HG03045 (cell line): Measurements from ENCODE around the gene THSD7A.
"Not testable (repeated sequence)": the region's sequence is repeated elsewhere in the genome, so short reads cannot be mapped to it uniquely, and the experiment has no call there.

Experiments
- ATAC-seq: cut with Tn5 transposase; IDR thresholded peaks from one replicate; pipeline ENCODE4 v1.9.1; 2021; ENCODE audit warnings: mild to moderate bottlenecking, moderate library complexity; ENCODE audit not compliant: unreplicated experiment

Gene THSD7A

DNA sequence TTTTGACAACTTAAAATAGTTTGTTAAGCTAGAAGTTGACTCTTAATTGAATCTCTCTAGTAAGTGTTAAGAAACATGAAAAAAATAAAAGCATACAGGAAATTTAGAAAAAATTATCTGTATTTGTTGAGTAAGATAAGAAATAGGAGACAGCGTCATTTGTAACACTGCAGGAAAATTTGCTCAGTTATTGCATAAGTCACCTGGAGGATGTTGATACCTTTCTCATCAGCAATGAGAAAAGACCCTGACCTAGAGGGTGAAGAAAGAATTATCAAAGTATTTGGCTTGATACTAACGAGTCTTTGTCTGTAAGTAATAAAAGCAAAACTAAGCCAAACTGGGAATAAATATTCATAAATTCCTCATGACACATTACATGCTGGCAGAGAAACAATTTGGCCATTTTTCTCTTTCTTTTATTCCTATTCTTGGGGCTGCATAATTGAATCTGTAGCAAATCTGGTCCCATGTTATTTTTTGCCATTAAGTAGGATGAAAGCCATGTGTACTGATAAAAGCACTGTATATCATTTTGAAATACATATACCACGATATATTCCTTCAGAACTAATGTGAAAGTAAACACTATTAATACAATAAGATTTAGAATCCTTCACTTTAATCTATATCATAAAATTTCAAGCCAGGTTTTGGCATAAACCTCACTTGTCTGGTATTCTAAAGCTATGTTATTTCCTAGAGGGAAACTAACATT is 362.8 kb downstream of the THSD7A start:
- no peak for ATAC-seq

GRCh38 chr7:11466517-11467105 is 365.4 kb downstream of the THSD7A start:
- no peak for ATAC-seq

- no peak for ATAC-seq
These were observed 367.4 kb downstream of the THSD7A start for GRCh38 chr7:11464624-11465023.

DNA sequence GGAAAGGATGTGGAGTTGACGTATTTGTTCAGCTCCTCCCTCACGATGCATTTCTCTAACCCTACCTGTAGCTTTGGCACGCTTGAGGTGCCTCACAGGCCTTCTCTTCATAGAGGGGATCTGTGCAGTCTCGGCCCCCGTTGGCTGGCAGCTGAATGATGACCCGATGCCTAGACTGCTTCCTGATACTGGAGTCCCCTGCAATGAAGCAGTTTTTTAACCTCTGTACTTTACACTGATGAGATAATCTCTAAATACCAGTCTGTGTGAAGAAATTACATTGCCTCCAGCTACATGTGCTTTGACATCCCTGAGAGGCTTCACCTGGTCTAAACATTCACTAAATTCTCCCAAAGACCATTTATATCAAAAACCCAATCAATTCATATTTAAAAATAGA is 370.1 kb downstream of the THSD7A start:
- ATAC-seq, result no peak

DNA sequence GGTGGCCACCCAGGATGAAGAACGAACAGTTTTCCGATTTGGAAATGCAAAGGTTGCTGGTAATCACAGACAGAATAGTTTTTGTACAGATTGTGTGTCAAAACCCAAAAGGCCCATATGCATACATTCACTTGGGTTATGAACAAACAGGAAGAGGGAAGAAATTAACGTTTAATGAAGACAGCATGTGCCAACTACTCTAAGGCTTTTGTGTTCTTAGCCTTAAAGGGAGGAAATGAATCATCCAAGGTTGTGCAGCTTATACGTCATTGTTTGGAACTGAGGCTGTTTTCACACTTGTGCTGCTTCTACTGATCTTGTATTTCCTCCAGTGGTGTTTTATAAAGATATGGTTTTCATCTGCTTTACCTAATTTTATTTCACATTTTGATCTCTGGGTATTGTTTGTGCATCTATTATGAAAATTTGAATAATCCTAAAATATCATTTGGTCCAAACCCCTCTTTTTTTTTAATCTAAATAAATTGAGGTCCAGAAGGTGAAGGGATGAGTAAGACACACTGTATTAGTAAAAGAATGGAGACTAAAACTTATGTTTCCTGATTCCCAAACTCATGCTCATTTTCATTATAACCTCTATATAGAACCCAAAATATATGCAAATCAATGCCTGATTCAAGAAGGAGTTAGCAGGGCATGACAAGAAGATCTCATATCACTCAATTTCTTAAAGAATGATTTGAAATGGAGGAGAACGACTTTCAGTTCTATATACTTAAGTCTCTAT is 373.1 kb downstream of the THSD7A start:
- no peak for ATAC-seq

- no peak for ATAC-seq
These were observed 374.6 kb downstream of the THSD7A start for GRCh38 chr7:11457419-11457818.

DNA sequence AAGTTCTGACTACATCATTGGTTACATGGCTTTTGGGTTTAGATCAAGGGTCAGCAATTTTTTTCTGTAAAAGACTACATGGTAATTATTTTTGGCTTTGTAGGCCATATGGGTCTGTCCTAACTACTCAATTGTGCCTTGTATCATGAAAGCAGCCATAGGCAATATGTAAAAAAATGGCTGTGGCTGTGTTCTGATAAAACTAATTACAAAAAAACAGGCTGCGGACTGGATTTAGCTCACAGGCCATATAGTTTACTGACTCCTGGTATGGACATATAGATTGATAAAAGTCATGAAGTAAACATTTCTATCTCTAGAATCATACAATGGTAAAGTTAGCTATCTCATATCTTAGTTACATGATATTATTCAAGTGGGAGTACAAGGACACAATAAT is 375.4 kb downstream of the THSD7A start:
- ATAC-seq, result no peak

DNA sequence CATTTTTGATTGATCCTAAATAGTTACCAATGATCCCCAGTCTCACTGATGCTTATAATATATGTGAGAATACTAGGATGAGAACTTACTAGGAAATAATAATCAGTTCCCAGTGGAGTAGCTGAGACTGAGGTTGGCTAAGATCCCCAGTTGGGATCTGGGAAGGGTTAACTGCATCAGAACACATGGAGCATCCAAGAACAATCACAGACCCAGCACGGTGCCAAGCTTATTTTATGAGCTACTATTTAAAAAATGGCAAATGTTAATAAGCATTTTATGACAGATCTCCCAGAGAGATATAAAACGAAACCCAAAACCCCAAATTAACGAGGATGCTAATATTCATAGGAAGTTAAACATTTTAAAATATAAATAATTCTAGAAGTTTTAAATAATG is 379.5 kb downstream of the THSD7A start:
- ATAC-seq, result no peak

DNA sequence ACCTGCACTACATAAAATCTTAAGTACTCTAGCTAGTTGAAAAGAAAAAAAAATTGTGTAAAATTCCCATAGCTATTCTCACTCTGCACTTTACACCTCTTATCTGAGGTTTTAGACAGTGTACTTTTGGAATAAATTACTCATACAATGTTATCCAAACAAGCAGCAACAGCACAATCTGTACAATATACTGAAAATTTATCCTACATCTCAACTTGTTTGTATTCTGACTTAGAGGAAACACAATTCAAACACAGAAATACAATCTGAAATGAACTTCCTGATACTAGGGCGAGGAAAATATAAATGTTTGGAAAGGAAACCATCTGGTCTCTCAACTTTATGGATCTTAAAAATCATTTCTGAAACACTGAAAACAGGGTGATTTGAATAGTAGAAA is 381.7 kb downstream of the THSD7A start:
- no peak for ATAC-seq

GRCh38 chr7:11449316-11449715 is 382.7 kb downstream of the THSD7A start:
- no peak for ATAC-seq

DNA sequence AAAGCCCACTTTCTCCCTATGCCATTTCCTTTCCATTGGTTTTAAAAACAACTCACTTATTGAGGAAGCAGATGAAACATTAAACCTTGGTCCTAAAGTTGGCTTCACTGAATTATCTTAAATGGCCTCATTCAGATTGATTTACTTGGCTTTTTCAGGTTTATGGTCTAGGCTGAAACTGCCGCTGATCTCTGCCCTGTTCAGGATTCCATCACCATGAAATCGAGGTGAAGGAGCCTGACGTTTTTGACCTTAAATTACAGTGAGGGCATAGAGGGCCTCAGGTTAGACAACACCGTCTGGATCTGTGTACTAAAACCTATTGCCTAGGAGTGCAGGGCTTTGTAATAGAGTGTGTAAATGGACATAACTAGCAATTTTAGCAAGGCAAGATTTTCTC is 383.7 kb downstream of the THSD7A start:
- no peak for ATAC-seq

- no peak for ATAC-seq
These were observed 384.9 kb downstream of the THSD7A start for GRCh38 chr7:11447106-11447505.

DNA sequence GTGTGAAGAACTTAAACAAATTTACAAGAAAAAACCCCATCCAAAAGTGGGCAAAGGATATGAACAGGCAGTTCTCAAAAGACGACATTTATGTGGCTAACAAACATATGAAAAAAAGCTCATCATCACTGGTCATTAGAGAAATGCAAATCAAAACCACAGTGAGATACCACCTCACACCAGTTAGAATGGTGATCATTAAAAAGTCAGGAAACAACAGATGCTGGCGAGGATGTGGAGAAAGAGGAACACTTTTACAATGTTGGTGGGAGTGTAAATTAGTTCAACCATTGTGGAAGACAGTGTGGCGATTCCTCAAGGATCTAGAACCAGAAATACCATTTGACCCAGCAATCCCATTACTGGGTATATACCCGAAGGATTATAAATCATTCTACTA is 388.1 kb downstream of the THSD7A start:
- ATAC-seq, result not testable (repeated sequence)

DNA sequence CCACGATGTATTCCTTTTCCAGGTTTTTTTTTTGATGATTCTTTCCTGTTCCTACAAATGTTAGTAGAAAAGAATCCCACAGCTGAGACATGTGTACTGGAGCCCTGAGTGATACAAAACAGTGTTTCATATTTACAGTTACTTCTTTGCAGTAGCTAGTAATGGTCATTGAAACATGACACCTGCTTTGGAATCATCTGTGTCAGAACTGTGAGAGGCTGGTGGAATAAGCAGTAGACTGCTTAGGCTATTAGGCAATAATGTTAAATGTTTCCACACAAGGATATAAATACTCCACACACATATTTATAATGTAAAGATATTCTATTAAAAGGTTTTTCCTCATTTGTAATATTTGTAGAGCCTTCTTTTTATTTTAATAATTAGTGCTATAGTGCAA is 394.0 kb downstream of the THSD7A start:
- ATAC-seq, result no peak

DNA sequence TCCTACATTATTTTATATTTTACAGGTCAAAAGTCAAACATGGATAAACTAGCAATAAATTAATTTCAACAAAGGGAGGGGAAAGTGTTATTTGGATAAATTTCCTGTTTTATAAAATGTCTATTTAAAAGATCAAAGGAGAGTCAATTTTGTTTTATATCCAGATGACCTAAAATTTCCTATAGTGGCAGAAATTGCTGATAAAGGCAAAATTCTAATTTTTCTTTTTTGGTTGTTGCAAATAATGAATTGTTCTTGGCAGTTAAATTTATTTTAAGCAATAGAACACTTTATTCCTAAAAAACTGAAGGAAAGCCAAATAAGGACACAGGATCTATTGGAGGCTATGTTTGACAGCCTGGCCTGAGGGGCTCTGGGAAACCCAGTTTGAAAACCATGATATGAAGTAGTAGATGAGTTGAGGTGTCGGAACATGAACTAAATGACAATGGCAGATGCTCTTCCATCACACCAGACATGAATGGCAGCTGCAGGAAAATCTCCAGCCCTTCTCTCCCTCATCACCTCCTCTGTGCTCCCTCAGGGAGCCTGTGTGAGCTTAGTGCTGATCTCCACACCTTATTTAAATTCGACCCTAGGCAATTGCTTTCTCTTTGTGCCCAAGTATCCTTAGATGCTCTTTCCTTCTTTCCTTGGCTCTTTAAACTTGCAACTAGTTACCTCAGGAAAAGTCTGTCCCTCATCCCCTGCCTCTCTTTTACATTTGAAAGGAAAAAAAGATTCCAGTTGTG is 395.0 kb downstream of the THSD7A start:
- no peak for ATAC-seq

- no peak for ATAC-seq
These were observed 395.7 kb downstream of the THSD7A start for GRCh38 chr7:11436316-11436715.

GRCh38 chr7:11434366-11434765 is 397.6 kb downstream of the THSD7A start:
- no peak for ATAC-seq

DNA sequence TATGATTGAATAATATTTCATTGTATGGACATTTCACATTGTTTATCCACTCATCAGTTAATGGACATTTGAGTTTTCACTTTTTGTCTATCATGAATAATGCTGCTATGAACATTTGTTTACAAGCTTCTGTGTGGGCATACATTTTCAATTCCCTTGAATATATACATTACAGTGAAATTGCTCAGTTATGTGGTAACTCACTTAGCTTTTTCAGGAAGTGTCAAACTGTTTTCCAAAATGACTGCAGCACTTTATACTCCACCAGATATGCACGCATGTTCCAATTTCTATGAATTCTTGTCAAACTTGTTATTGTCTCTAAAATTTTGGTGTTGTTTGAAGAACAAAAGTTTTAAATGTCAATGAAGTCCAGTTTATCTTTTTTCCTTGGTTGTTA is 401.2 kb downstream of the THSD7A start:
- ATAC-seq, result no peak

DNA sequence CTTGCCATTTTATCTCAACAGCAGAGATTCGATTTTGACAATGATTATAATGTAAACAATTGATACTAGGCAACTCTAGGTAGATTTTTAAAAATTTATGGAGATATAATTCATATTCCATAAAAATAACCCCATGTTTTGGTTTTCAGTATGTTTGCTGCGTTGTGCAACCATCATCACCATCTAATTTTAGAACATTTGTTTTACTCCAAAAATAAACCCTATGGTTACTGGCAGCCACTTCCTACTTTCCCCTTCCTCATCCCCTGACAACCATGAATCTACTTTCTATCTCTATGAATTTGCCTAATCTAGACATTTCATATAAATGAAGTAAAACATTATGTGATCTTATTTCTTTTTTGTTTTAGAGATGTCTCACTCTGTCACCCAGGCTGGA is 401.9 kb downstream of the THSD7A start:
- no peak for ATAC-seq

DNA sequence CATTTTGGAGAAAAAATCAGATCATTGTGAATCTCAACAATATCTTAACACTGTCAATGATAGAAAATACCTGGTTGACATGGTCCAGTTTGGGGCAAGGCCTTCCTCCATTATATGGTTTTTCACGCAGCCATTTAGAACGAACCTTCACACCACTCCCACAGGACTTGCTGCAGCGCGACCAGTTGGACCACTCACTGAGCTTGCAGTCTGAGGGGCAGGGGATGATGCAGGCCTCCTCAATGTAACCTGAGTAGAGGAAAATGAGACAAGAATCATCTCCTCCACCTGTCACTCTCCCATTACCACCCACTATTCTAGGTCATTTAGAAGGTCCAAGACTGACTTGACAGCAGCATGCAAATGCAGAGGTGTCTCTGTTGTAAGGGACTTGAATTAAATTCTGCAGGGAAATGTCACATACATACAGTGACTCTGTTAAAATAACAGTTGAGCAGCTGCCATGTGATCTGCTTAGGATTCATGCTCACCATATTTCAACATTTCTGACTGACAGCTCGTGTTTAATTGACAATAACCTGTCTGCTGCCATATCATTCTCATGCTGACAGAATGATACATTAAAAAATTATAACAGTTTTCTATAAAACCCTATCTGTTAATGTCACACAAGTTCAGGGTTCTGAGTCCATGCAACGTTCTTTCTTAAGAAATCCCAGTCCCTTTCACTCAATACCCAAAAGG is 403.0 kb downstream of the THSD7A start:
- ATAC-seq, result no peak
